Inflammatory macrophage treated with lipopolysaccharide for 4 hours (primary cell): Measurements from ENCODE around the gene WFDC11.
A peak's percentile ranks its signal among the peaks of the same experiment; 100 is the strongest.

Source experiments
- DNase-seq: peaks from one replicate; pipeline ENCODE4 v3.0.0-alpha.2; 2020

Gene WFDC11

DNA sequence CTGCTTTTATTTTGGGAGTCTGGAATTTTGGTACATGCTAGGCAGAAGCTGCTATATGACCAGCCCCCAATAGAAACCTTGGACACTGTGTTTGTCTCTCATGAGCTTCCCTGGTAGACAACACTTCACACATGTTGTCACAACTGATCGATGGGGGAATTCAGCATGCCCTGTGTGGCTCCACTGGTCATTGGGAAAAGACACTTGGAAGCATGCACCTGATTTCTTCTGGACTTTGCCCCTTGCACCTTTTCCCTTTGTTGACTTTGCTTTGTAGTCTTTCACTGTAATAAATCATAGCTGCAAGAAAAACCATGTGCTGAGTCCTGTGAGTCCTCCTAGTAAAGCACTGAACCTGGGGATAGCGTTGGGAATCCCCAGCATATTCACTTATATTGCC is 48.4 kb downstream of the WFDC11 start:
- DNase-seq, result no peak

DNA sequence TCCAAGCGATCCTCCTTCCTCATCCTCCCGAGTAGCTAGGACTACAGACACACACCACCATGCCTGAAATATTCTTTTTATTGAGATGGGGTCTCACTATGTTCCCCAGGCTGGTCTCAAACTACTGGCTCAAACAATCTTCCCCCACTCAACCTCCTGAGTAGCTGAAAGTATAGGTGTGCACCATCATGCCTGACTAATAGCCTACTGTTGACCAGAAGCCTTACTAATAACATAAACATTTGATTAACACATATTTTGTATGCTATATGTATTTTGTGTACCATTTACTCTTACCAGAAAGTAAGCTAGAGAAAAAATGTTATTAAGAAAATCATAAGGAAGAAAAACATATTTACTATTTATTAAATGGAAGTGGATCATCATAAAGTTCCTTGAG is 52.4 kb downstream of the WFDC11 start:
- no peak for DNase-seq

DNA sequence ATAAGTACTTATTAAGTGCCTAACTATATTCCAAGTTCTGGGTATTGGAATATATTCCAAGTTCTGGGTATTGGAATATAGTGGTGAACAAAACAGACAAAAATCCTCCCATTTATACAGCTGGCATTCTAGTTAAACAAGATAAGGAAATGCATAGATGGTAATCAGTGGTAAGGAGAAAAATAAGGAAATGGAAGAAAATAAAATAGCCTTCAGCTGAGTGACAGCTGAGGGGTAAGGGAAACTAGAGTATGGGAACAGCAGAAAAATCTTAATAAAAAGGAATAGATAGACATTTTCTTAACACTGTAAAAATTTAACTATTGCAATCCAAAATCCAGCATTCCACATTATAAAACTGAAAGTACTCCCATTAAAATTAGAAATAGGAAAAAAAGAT is 57.7 kb downstream of the WFDC11 start:
- DNase-seq, result peak; percentile 15

DNA sequence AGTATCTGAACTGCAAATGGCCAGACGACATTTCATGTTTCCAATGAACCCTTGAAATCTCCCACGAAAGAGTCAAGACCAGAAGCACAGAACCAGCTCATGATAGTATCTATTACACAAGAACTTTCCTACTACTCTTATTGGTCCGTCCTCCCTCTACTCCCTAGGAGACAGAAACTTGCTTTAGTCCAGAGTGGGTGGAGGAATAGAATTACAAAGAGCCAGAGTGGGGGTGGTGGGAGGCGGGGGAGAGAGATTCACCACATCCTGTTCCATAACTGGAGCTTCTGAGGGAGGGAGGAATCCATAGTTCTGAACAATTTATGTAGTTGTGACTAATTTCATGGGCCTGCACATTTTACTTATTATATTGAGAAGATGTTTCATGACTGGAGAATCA is 59.0 kb downstream of the WFDC11 start:
- peak; percentile 80 for DNase-seq

DNA sequence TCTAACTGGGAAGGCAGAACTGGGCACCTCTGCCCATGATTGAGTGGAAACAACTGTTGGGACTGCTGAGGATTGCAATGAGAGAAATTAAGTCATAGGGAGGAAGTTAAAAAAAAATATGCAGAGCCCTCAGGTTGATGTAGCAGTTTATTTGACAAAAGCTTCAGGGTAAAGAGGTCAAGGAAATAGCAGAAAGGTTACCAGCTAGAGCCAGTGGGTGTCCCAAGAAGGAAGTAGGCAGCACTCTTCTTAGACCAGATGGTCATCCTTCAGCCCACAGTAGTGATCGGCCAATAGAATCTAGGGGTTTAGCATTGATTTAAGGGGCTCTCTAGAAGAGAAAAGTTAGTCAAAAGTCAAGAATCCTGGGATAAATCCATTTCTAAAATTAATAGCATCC is 62.2 kb downstream of the WFDC11 start:
- no peak for DNase-seq
